Psoas muscle (tissue), 8 donors: Measurements from ENCODE around the gene GDPD5. TPM values are rescaled to one million over a fixed set of nuclear protein-coding genes. Genes with fewer than 3 reads are reported as not detected.

Source experiments
- ATAC-seq, 4 donors: fragments of 200-7000 bp; cut with Tn5 transposase; one replicate each; pipeline ENCODE4 v1.9.1; 2020; ENCODE audit warnings: moderate library complexity in 3 of 4, mild to moderate bottlenecking in 2 of 4
- DNase-seq, 2 donors: peaks; one replicate each; pipeline ENCODE4 v3.0.0-alpha.2; 2020
- H3K27ac ChIP-seq: fragments of 200-600 bp; one replicate; pipeline ENCODE4 v1.8.0; 2022
- H3K27me3 ChIP-seq, 3 donors: fragments of 200-600 bp in 1 of 3; one replicate each; pipeline versions ENCODE4 v1.6.1 to v1.8.0; 2013 to 2022; ENCODE audit warnings: low read length in 2 of 3, mild to moderate bottlenecking in 2 of 3, moderate library complexity in 1 of 3; ENCODE audit not compliant: insufficient read depth in 3 of 3
- H3K36me3 ChIP-seq, 2 donors: fragments of 200-600 bp in 1 of 2; one replicate each; pipeline versions ENCODE4 v1.6.1 to v1.8.0; 2013 to 2022; ENCODE audit warnings: low read depth in 1 of 2, mild to moderate bottlenecking in 1 of 2, moderate library complexity in 1 of 2; ENCODE audit not compliant: insufficient read depth in 1 of 2
- H3K4me1 ChIP-seq: fragments of 200-600 bp; one replicate; pipeline ENCODE4 v1.8.0; 2022
- H3K4me3 ChIP-seq: fragments of 200-600 bp; one replicate; pipeline ENCODE4 v1.8.0; 2022; ENCODE audit warnings: mild to moderate bottlenecking
- H3K9me3 ChIP-seq: fragments of 200-600 bp; one replicate; pipeline ENCODE4 v1.8.0; 2022
- WGBS, 3 donors: extraction: QIAGEN DNeasy Blood & Tissue Kit; methylation state at CpG; one replicate each; pipeline versions ENCODE4 v1.1.6 to v1.1.7; 2013; 5-methylcytosine and 5-hydroxymethylcytosine counted together
- intact Hi-C, 2 donors: fragments of 100-400 bp; cut with DNase I; formaldehyde crosslinking; loops; one replicate each; pipeline versions ENCODE4 v1.11.0 to v1.14.2; 2022
- polyA plus RNA-seq, 3 donors: library from polyadenylated mRNA; stranded (reverse); fragments of 200-250 nt; gene quantifications; one replicate each; pipeline ENCODE4 v1.2.3, GENCODE V29; 2013
- total RNA-seq, 4 donors: library from RNA; stranded (reverse); fragmentation: NEBNext Ultra II Directional in 2 of 4; extraction: Animal tissue kit (Norgen Biotek cat#: 25700) in 2 of 4; gene quantifications; one replicate each; pipeline versions ENCODE4 v1.2.1 to v1.2.4, GENCODE V29; 2021 to 2023
- TF ChIP-seq, protein P1 (sequence below): fragments of 200-600 bp; IDR thresholded peaks from one replicate; pipeline ENCODE4 v1.8.0; 2022; ENCODE audit warnings: antibody characterized with exemption
- donor health status: healthy with polysubstance abuse.
- donor health status: DM: no; HTN: no; CAD: no; lungs with moderate emphysema.
- donor health status: Bipolar disorder and iron deficiency.
- donor health status: healthy.
- donor health status: DM: yes; HTN: yes; CAD: no.
- donor health status: DM: no; HTN: no; CAD: no.
- donor health status: DM: no; HTN: no; CAD: no.
- donor health status: DM: yes; HTN: yes; CAD: no.

GDPD5 gene
- total and polyA plus RNA-seq, 7 donors = 2.7 to 16.5 (median 11.5) TPM

DNA sequence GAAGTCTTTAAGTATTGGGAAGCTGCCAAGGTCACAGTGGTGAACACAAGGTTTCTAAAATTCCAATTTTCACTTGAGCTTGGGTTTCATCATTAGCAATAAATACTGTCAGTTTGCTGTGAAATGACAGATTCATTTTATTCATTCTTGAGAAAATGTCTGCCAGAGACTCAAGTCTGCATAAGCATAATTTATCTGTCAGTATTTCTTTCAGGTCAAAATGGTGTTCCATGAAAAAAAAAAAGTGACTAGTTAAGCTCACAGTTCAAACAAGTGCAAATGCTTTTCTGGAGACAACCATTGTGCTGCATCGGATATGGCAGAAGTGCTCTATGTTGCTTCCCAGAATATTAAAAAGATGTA lies 8.1 kb upstream of the GDPD5 start:
- H3K9me3 ChIP-seq = no peaks in the 10 kb centered on the region
- no peaks in the 10 kb centered on the region for H3K36me3 ChIP-seq
- ATAC-seq (no peak), DNase-seq (no peak)
- no peak overlapping the region for H3K27ac ChIP-seq
- 85 to 94% (median 90%) methylated on average over 1 of the region's 1 CpG for WGBS, 3 donors
- no peaks in the 10 kb centered on the region for H3K27me3 ChIP-seq
- H3K4me1 ChIP-seq = no peaks in the 10 kb centered on the region
- no peak overlapping the region for H3K4me3 ChIP-seq
- intact Hi-C loops = loop anchor here in 1 of 2 donors (2.0 kb wide), 1 partner anchor 145 kb away; no protein-coding TSS in a partner anchor
- TF ChIP-seq, protein P1, sequence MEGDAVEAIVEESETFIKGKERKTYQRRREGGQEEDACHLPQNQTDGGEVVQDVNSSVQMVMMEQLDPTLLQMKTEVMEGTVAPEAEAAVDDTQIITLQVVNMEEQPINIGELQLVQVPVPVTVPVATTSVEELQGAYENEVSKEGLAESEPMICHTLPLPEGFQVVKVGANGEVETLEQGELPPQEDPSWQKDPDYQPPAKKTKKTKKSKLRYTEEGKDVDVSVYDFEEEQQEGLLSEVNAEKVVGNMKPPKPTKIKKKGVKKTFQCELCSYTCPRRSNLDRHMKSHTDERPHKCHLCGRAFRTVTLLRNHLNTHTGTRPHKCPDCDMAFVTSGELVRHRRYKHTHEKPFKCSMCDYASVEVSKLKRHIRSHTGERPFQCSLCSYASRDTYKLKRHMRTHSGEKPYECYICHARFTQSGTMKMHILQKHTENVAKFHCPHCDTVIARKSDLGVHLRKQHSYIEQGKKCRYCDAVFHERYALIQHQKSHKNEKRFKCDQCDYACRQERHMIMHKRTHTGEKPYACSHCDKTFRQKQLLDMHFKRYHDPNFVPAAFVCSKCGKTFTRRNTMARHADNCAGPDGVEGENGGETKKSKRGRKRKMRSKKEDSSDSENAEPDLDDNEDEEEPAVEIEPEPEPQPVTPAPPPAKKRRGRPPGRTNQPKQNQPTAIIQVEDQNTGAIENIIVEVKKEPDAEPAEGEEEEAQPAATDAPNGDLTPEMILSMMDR = no peak

DNA sequence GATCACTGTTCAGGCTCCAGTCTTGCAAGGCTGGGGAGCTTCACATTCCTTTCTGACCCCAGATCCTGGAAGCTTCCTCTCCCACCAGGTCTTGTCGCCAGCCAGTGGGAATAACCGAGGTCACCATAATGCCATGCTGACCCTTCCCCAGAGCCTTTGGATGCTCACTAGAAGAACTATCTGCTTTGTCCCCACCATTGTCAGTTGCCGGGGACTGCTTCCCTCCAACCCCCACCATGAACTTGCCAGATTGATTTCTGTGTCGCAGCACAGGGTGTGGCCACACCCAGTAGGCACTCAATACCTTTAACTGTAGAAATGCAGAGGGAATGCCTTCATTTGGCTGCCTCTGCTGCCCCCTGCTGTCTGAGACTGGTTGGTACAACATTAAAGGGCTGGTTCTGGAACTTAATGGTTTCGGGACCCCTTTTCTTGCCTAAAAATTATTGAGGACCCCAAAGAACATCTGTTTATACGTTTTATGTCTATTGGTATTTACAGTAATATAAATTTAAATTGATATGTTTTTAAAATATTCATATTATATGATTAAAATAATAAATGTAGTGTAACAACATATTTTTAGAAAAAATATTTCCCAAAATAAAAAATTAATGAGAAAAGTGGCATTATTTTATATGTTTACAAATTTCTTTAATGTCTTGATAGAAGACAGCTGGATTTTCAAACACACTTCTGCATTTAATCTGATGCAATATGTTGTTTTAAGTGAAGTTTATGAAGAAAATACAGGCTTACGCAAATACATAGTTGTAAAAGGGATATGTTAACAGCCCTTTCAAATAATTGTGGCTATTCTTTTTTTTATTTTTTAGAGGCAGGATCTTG lies 6.7 kb upstream of the GDPD5 start:
- H3K36me3 ChIP-seq = no peaks in the 10 kb centered on the region
- intact Hi-C loops = loop anchor here (1.0 kb wide), 2 partner anchors 87 to 88 kb away; no protein-coding TSS in a partner anchor
- DNase-seq (peak; percentile 63 to 74), ATAC-seq (peak; percentile 75 to 92 (median 90))
- no peaks in the 10 kb centered on the region for H3K9me3 ChIP-seq
- no peak overlapping the region for H3K27ac ChIP-seq
- H3K4me1 ChIP-seq = no peaks in the 10 kb centered on the region
- WGBS, 3 donors = 42 to 43% (median 42%) methylated on average over 7 of the region's 7 CpGs
- H3K27me3 ChIP-seq = no peaks in the 10 kb centered on the region
- TF ChIP-seq, protein P1 = peak; percentile 96
- H3K4me3 ChIP-seq = no peak overlapping the region

DNA sequence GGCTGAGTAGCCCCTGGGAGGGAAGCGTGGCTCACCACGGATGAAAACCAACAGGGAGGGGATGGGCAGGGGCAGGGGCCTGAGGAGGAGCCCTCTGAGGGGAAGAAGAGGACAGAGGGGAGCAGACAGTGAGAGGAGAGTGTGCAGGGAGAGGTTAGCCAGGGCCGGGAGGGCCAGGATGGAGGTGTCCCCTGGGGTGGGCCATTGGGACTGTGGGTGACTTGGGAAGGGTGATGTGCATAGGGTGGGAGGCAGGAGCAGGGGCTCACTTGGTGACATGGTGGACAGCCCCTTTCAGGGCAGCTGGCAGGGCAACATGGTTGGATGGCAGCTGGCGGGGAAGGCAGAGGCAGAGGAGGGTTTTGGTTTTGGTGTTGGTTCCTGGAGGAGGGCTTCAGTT lies 5.6 kb upstream of the GDPD5 start:
- H3K36me3 ChIP-seq = no peaks in the 10 kb centered on the region
- no peaks in the 10 kb centered on the region for H3K4me1 ChIP-seq
- no peak for ATAC-seq
- DNase-seq = no peak
- TF ChIP-seq, protein P1 = no peak
- no peak overlapping the region for H3K27ac ChIP-seq
- intact Hi-C loops = loop anchor here in 1 of 2 donors (2.0 kb wide), 1 partner anchor 143 kb away; no protein-coding TSS in a partner anchor
- WGBS, 3 donors = 66 to 79% (median 76%) methylated on average over 4 of the region's 4 CpGs
- H3K9me3 ChIP-seq = no peaks in the 10 kb centered on the region
- H3K4me3 ChIP-seq = no peak overlapping the region
- H3K27me3 ChIP-seq = no peaks in the 10 kb centered on the region

DNA sequence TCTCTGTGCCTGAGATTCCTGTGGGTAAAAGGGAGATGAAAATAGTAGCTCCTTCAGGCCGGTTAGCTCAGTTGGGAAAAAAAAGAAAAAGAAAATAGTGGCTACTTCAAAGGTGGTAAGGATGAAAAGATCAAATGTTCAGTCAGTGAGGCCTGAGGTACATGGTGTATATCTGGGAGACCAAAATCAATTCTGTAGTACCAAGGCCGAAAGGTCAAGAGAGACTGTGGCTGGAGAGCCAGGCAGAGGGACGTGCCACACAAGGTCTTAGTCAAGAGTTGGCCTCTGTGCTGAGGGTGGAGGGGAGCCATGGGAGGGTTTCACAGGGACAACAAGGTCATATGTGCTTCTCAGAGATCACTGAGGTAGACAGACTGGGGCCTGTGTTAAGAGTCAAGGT lies 4.8 kb upstream of the GDPD5 start:
- H3K4me3 ChIP-seq = no peak overlapping the region
- WGBS, 3 donors = 74 to 93% (median 86%) methylated on average over 3 of the region's 3 CpGs
- H3K36me3 ChIP-seq = no peaks in the 10 kb centered on the region
- TF ChIP-seq, protein P1 = no peak
- ATAC-seq = no peak
- no peaks in the 10 kb centered on the region for H3K4me1 ChIP-seq
- no peak for DNase-seq
- H3K27me3 ChIP-seq = no peaks in the 10 kb centered on the region
- no peaks in the 10 kb centered on the region for H3K9me3 ChIP-seq
- intact Hi-C loops = loop anchor here in 1 of 2 donors (2.0 kb wide), 1 partner anchor 142 kb away; no protein-coding TSS in a partner anchor
- no peak overlapping the region for H3K27ac ChIP-seq
